GM12872 (cell line): ENCODE data around the gene LOXHD1.

Source experiments
- CTCF ChIP-seq: IDR thresholded peaks from 3 replicates; pipeline ENCODE4 v1.5.1; 2011; ENCODE audit warnings: low read depth, mild to moderate bottlenecking, low read length, moderate library complexity; ENCODE audit not compliant: insufficient read depth

The LOXHD1 gene

GRCh38 chr18:46437061-46437460, 220.0 kb downstream of the LOXHD1 start:
- TF ChIP-seq CTCF, result no peak

GRCh38 chr18:46436621-46437020, 220.4 kb downstream of the LOXHD1 start:
- no peak for TF ChIP-seq CTCF

- TF ChIP-seq CTCF, result no peak
These were observed 222.0 kb downstream of the LOXHD1 start for GRCh38 chr18:46435031-46435430.

GRCh38 chr18:46434629-46435028, 222.4 kb downstream of the LOXHD1 start:
- TF ChIP-seq CTCF, result no peak

GRCh38 chr18:46433121-46433826, 223.7 kb downstream of the LOXHD1 start:
- no peak for TF ChIP-seq CTCF

- no peak for TF ChIP-seq CTCF
These were observed 225.4 kb downstream of the LOXHD1 start for GRCh38 chr18:46431522-46432171.

GRCh38 chr18:46429649-46430224, 227.3 kb downstream of the LOXHD1 start:
- TF ChIP-seq CTCF, result no peak
